SK-N-SH (cell line): ENCODE data around the gene CAPN5. TPM values are rescaled to one million over a fixed set of nuclear protein-coding genes. Genes with fewer than 3 reads are reported as not detected.

Source experiments
- CTCF ChIA-PET: fragments of 300-600, 350-600 bp; formaldehyde crosslinking; extraction: SDS; loops from one replicate; lab custom pipeline; 2021; lab: Yijun Ruan, JAX
- POLR2A ChIA-PET: fragments of 350-600 bp; sonication (Branson Sonifier 250); formaldehyde crosslinking; extraction: SDS; loops from one replicate; lab custom pipeline; 2020; ENCODE audit warnings: antibody characterized with exemption, inconsistent platforms; lab: Yijun Ruan, JAX
- DNase-seq: peaks from one replicate; pipeline ENCODE4 v3.0.0; 2012
- H2AFZ ChIP-seq: fragments of 200-600 bp; sonication (generic); 2 replicates; pipeline ENCODE4 v1.8.1; 2016; ENCODE audit warnings: antibody characterized with exemption, mild to moderate bottlenecking, low read depth
- H3F3A ChIP-seq: fragments of 200-600 bp; sonication (generic); replicated peaks from 2 replicates; pipeline ENCODE3; 2016; ENCODE audit warnings: antibody characterized with exemption, mild to moderate bottlenecking; ENCODE audit not compliant: insufficient read depth
- H3K27ac ChIP-seq, 2 experiments: fragments of 200-500 bp in 1 of 2; fragments of 200-600 bp in 1 of 2; sonication (Bioruptor generic) in 1 of 2; sonication (generic), shearing (Covaris generic) in 1 of 2; 2 replicates each; pipeline versions ENCODE4 v1.5.1 to v1.6.1; 2014 to 2016; ENCODE audit warnings: low read depth in 2 of 2, inconsistent platforms in 1 of 2, low read length in 1 of 2, mild to moderate bottlenecking in 1 of 2, mixed read lengths in 1 of 2
- H3K27me3 ChIP-seq: fragments of 200-600 bp; sonication (generic), shearing (Covaris generic); 2 replicates; pipeline ENCODE4 v1.6.1; 2016; ENCODE audit warnings: mixed run types; ENCODE audit not compliant: insufficient read depth
- H3K36me3 ChIP-seq, 2 experiments: fragments of 200-500 bp in 1 of 2; fragments of 200-600 bp in 1 of 2; sonication (Bioruptor generic) in 1 of 2; sonication (generic) in 1 of 2; replicated peaks in 1 of 2; 2 replicates each; pipeline versions ENCODE3 to v1.5.1; 2014 to 2016; ENCODE audit warnings: low read length in 1 of 2, mild to moderate bottlenecking in 1 of 2; ENCODE audit not compliant: insufficient read depth in 2 of 2, control insufficient read depth in 1 of 2
- H3K4me1 ChIP-seq, 2 experiments: fragments of 200-500 bp in 1 of 2; fragments of 200-600 bp in 1 of 2; sonication (Bioruptor generic) in 1 of 2; sonication (generic), shearing (Covaris generic) in 1 of 2; 2 replicates each; pipeline versions ENCODE4 v1.5.1 to v1.6.1; 2014 to 2016; ENCODE audit warnings: low read depth in 1 of 2, low read length in 1 of 2, mixed run types in 1 of 2; ENCODE audit not compliant: insufficient read depth in 2 of 2, control insufficient read depth in 1 of 2
- H3K4me2 ChIP-seq: fragments of 200-600 bp; sonication (generic), shearing (Covaris generic); 2 replicates; pipeline ENCODE4 v1.6.1; 2017; ENCODE audit warnings: mixed run types
- H3K4me3 ChIP-seq, 2 experiments: fragments of 200-500 bp in 1 of 2; fragments of 200-600 bp in 1 of 2; sonication (Bioruptor generic) in 1 of 2; sonication (generic), shearing (Covaris generic) in 1 of 2; 2 replicates each; pipeline versions ENCODE4 v1.5.1 to v1.8.1; 2014 to 2016; ENCODE audit warnings: low read depth in 2 of 2, inconsistent platforms in 1 of 2, low read length in 1 of 2, mild to moderate bottlenecking in 1 of 2, mixed read lengths in 1 of 2, moderate library complexity in 1 of 2
- H3K79me2 ChIP-seq: fragments of 200-600 bp; sonication (generic); 2 replicates; pipeline ENCODE4 v1.8.1; 2017; ENCODE audit warnings: mild to moderate bottlenecking; ENCODE audit not compliant: insufficient read depth
- H3K9ac ChIP-seq: fragments of 200-600 bp; sonication (generic); 2 replicates; pipeline ENCODE4 v1.6.1; 2017; ENCODE audit warnings: mixed run types
- H3K9me2 ChIP-seq: fragments of 200-600 bp; sonication (generic); 2 replicates; pipeline ENCODE4 v1.6.1; 2017; ENCODE audit warnings: mixed run types
- H3K9me3 ChIP-seq: fragments of 200-600 bp; sonication (generic); 2 replicates; pipeline ENCODE4 v1.6.1; 2017; ENCODE audit warnings: mixed run types, mild to moderate bottlenecking, moderate library complexity
- H4K20me1 ChIP-seq: fragments of 200-600 bp; sonication (generic); 2 replicates; pipeline ENCODE4 v1.6.1; 2017; ENCODE audit warnings: mild to moderate bottlenecking, mixed run types; ENCODE audit not compliant: insufficient read depth
- CHD2 ChIP-seq: fragments of 150-350 bp; IDR thresholded peaks from 2 replicates; pipeline ENCODE4 v1.6.1; 2018; ENCODE audit warnings: low read length; ENCODE audit not compliant: partially characterized antibody
- FOXJ3 ChIP-seq: sonication (generic); formaldehyde crosslinking; IDR thresholded peaks from 2 replicates; pipeline ENCODE4 v1.5.1; 2020; ENCODE audit warnings: mild to moderate bottlenecking, missing genetic modification reagents
- FOXM1 ChIP-seq: IDR thresholded peaks from 2 replicates; pipeline ENCODE4 v1.4.0; 2012; ENCODE audit warnings: low read depth, mild to moderate bottlenecking
- GABPA ChIP-seq: IDR thresholded peaks from 2 replicates; pipeline ENCODE4 v1.4.0; 2012; ENCODE audit warnings: low read depth, mild to moderate bottlenecking
- JUND ChIP-seq: IDR thresholded peaks from 2 replicates; pipeline ENCODE4 v1.4.0; 2012
- NFIC ChIP-seq: IDR thresholded peaks from 2 replicates; pipeline ENCODE4 v1.4.0; 2012; ENCODE audit warnings: borderline replicate concordance
- NRF1 ChIP-seq: IDR thresholded peaks from 2 replicates; pipeline ENCODE4 v1.6.1; 2012; ENCODE audit warnings: low read depth, mild to moderate bottlenecking, low read length
- RAD21 ChIP-seq: IDR thresholded peaks from 2 replicates; pipeline ENCODE4 v1.6.1; 2012; ENCODE audit warnings: mild to moderate bottlenecking, low read length
- RCOR1 ChIP-seq: fragments of 150-350 bp; IDR thresholded peaks from 2 replicates; pipeline ENCODE4 v1.6.1; 2017; ENCODE audit warnings: antibody characterized with exemption, low read length
- RFX5 ChIP-seq: IDR thresholded peaks from 2 replicates; pipeline ENCODE4 v1.6.1; 2012; ENCODE audit warnings: mild to moderate bottlenecking, improper control_type of control experiment, low read length
- SIN3A ChIP-seq: IDR thresholded peaks from 2 replicates; pipeline ENCODE4 v1.6.1; 2012; ENCODE audit warnings: low read depth, mild to moderate bottlenecking, low read length, moderate library complexity, borderline replicate concordance
- TAF1 ChIP-seq: IDR thresholded peaks from 2 replicates; pipeline ENCODE4 v1.6.1; 2012; ENCODE audit warnings: low read depth, mild to moderate bottlenecking, low read length, moderate library complexity, borderline replicate concordance
- TCF12 ChIP-seq: IDR thresholded peaks from 2 replicates; pipeline ENCODE4 v1.4.0; 2012
- TEAD4 ChIP-seq: IDR thresholded peaks from 2 replicates; pipeline ENCODE4 v1.4.0; 2012; ENCODE audit warnings: mild to moderate bottlenecking, borderline replicate concordance; ENCODE audit not compliant: insufficient read depth
- YY1 ChIP-seq: IDR thresholded peaks from 2 replicates; pipeline ENCODE4 v1.4.0; 2012; ENCODE audit warnings: low read depth, mild to moderate bottlenecking
- WGBS: methylation state at CpG from one replicate; pipeline ENCODE4 v1.1.6; 2017; ENCODE audit warnings: low lambda C conversion rate; 5-methylcytosine and 5-hydroxymethylcytosine counted together
- polyA plus RNA-seq, 3 experiments: library from polyadenylated mRNA; depleted of rRNA; stranded (reverse); fragments of >200 nt; gene quantifications; 2 replicates each; pipeline ENCODE4 v1.2.3, GENCODE V29; 2012
- TF ChIP-seq, protein P1 (sequence below): IDR thresholded peaks from 2 replicates; pipeline ENCODE4 v1.4.0; 2012; ENCODE audit warnings: low read depth, borderline replicate concordance
- TF ChIP-seq, protein P2 (sequence below): IDR thresholded peaks from 2 replicates; pipeline ENCODE4; 2012
- TF ChIP-seq, protein P3 (sequence below): fragments of 200-600 bp; sonication (generic); IDR thresholded peaks from 2 replicates; pipeline ENCODE4 v1.6.1; 2017; ENCODE audit warnings: antibody characterized with exemption, mild to moderate bottlenecking, moderate library complexity

CAPN5 gene
- polyA plus RNA-seq, 1 of the 3 experiments (the other 2 are of a cell fraction): 33.1 TPM

DNA sequence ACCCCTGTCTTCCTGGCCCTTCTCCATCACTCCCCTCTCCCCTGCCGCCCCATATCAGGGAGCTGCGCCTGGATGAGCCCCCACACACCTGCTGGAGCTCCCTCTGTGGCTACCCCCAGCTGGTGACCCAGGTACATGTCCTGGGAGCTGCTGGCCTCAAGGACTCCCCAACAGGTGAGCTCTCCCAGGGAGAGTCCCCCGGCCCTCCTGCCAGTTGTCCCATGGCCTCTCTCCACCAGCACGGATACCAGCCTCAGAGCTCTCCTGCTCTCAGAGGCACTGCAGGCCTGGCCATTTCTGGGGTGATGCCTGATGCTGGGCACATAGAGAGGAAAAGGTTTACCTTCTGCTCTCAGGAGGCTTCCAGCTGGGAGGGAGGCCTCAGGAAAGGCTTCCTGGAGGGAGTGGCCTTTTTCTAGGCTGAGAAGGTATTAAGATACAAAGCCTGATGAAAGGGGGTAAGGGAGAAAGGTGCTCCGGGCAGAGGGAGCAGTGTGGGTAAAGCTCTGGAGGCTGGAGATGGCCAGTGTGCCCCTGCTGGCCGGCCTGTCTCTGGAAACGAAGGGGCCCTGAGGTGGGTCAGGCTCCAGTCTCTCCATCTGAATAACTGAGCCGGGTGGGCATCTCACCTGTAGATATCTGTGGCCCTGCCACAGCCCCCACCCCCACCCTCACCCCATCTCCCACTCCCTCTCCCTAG lies 55.3 kb downstream of the CAPN5 start:
- H3K9ac ChIP-seq: no peak overlapping the region
- H3K79me2 ChIP-seq: no peaks in the 10 kb centered on the region
- H3K4me3 ChIP-seq: no peak overlapping the region
- peaks cover 0 to 10% of the 10 kb centered on the region in 2 experiments; a peak in 1 of 4 replicates for H3K4me1 ChIP-seq
- no peaks in the 10 kb centered on the region for H3F3A ChIP-seq
- no peak overlapping the region for H3K27ac ChIP-seq
- CTCF ChIA-PET: interaction anchor here (1.0 to 12.2 kb wide), 8 partner anchors 9 to 435 kb away, joined by 3 to 270 read pairs (median 4); no protein-coding TSS in a partner anchor
- peaks cover 0 to 28% of the 10 kb centered on the region in 2 experiments for H3K36me3 ChIP-seq
- no peaks in the 10 kb centered on the region for H4K20me1 ChIP-seq
- DNase-seq: no peak
- H3K9me2 ChIP-seq: no peaks in the 10 kb centered on the region
- POLR2A ChIA-PET: no interaction called here
- H3K27me3 ChIP-seq: no peaks in the 10 kb centered on the region
- H3K9me3 ChIP-seq: no peaks in the 10 kb centered on the region
- H3K4me2 ChIP-seq: no peak overlapping the region
- TF ChIP-seq JUND (no peak), RAD21 (no peak), CHD2 (no peak), TCF12 (no peak), NRF1 (no peak), TEAD4 (no peak), FOXM1 (no peak), FOXJ3 (no peak), TAF1 (no peak), RCOR1 (no peak), GABPA (no peak), SIN3A (no peak)
- 86% methylated on average over 5 of the region's 8 CpGs for WGBS
- no peak overlapping the region for H2AFZ ChIP-seq

DNA sequence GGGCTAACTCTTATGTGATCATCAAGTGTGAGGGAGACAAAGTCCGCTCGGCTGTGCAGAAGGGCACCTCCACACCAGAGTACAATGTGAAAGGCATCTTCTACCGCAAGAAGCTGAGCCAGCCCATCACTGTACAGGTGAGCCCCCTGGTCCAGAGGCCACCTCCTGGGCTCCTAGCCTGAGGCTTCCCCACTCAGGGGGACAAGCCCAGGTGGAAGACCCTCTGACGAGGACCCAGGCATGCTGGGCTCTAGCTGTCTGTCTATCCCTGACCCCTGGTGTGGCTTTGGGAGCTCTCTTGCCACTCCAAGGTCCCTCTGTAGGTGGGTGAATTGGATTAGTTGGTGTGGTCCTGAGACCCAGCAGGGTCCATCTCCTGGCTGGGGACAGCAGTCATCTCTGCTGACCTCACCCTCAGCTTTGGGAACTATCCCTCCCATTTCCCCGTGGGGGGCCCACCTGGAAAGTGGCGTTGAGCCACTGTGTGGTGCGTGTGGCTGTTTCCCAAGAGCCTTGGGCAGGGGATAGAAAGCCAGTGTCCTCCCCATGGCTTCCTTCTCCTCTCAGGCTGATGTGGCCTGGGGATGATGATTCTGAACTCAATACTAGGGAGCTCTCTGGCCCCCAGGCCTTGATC lies 55.9 kb downstream of the CAPN5 start:
- no peaks in the 10 kb centered on the region for H3K9me2 ChIP-seq
- CTCF ChIA-PET: interaction anchor here (0.6 to 12.2 kb wide), 8 partner anchors 9 to 426 kb away, joined by 3 to 270 read pairs (median 4); no protein-coding TSS in a partner anchor
- POLR2A ChIA-PET: no interaction called here

More for the DNA sequence above, 55.9 kb downstream of the CAPN5 start:
- Histone ChIP-seq H3K4me1 (peaks cover 0 to 17% of the 10 kb centered on the region in 2 experiments; a peak in 1 of 4 replicates), H3K27me3 (no peaks in the 10 kb centered on the region), H3K4me3 (no peak overlapping the region), H3K9ac (no peak overlapping the region), H3K9me3 (no peaks in the 10 kb centered on the region), H3F3A (no peaks in the 10 kb centered on the region), H3K4me2 (no peak overlapping the region), H3K27ac (no peak overlapping the region), H2AFZ (no peak overlapping the region), H3K79me2 (no peaks in the 10 kb centered on the region), H3K36me3 (peaks cover 0 to 28% of the 10 kb centered on the region in 2 experiments), H4K20me1 (no peaks in the 10 kb centered on the region)
- TF ChIP-seq CHD2 (no peak), RFX5 (no peak), TEAD4 (no peak), YY1 (no peak), JUND (no peak), NFIC (no peak)
- TF ChIP-seq, protein P1, sequence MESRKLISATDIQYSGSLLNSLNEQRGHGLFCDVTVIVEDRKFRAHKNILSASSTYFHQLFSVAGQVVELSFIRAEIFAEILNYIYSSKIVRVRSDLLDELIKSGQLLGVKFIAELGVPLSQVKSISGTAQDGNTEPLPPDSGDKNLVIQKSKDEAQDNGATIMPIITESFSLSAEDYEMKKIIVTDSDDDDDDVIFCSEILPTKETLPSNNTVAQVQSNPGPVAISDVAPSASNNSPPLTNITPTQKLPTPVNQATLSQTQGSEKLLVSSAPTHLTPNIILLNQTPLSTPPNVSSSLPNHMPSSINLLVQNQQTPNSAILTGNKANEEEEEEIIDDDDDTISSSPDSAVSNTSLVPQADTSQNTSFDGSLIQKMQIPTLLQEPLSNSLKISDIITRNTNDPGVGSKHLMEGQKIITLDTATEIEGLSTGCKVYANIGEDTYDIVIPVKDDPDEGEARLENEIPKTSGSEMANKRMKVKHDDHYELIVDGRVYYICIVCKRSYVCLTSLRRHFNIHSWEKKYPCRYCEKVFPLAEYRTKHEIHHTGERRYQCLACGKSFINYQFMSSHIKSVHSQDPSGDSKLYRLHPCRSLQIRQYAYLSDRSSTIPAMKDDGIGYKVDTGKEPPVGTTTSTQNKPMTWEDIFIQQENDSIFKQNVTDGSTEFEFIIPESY: no peak
- TF ChIP-seq, protein P2, sequence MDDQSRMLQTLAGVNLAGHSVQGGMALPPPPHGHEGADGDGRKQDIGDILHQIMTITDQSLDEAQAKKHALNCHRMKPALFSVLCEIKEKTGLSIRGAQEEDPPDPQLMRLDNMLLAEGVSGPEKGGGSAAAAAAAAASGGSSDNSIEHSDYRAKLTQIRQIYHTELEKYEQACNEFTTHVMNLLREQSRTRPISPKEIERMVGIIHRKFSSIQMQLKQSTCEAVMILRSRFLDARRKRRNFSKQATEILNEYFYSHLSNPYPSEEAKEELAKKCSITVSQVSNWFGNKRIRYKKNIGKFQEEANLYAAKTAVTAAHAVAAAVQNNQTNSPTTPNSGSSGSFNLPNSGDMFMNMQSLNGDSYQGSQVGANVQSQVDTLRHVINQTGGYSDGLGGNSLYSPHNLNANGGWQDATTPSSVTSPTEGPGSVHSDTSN: no peak
- TF ChIP-seq, protein P3, sequence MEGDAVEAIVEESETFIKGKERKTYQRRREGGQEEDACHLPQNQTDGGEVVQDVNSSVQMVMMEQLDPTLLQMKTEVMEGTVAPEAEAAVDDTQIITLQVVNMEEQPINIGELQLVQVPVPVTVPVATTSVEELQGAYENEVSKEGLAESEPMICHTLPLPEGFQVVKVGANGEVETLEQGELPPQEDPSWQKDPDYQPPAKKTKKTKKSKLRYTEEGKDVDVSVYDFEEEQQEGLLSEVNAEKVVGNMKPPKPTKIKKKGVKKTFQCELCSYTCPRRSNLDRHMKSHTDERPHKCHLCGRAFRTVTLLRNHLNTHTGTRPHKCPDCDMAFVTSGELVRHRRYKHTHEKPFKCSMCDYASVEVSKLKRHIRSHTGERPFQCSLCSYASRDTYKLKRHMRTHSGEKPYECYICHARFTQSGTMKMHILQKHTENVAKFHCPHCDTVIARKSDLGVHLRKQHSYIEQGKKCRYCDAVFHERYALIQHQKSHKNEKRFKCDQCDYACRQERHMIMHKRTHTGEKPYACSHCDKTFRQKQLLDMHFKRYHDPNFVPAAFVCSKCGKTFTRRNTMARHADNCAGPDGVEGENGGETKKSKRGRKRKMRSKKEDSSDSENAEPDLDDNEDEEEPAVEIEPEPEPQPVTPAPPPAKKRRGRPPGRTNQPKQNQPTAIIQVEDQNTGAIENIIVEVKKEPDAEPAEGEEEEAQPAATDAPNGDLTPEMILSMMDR: no peak
- WGBS: 94% methylated on average over 6 of the region's 7 CpGs
- no peak for DNase-seq
